Measurements from ENCODE around the gene HTR2B. TPM values are rescaled to one million over a fixed set of nuclear protein-coding genes. Genes with fewer than 3 reads are reported as not detected.

The HTR2B gene
- total and polyA plus RNA-seq, 5 donors from 2014 or later: 0.08 to 1.2 (median 0.28) TPM

DNA sequence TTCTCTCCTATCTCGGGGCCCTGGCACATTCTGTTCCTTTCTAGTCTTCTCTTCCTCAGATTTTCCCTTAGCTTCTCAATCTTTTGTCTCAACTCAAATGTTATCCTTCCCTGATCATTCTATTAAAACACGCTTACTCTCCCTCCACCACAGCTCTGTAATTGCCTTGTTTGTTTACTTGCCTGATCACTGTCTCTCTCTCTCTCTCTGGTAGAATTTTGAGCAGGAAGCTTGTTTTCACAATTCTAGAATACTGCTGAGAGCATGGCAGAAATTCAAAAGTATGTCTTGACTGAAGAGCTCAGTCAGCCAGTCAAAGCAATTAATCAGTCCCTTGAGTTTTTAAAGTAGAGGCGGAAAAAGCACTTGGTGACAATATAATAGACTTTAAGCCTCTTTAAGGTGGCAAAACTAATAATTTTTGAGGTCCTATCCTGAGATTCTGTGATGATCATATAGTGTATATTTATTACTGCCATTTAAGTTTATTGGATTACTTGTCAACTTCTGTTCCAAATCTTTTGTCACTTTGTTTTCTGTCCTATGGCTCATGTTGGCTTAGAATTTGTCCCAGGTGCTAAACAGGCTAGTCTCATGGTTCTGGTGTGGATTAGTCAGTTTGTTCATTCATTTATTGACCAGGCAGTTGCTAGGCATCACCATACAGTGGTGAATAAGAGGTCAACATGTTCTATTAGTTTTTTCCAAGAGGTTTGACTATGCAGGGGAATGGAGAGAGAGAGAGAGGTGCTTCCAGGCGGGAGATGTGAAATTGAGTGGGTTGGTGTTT, 65.9 kb downstream of the HTR2B start:
- Mint-ChIP-seq H3K27me3 (peaks cover 14% of the 10 kb centered on the region), H3K4me1 (peaks cover 17 to 45% (median 36%) of the 10 kb centered on the region in 4 donors), H3K36me3 (peaks cover 18% of the 10 kb centered on the region), H3K4me3 (peak overlapping the region; percentile 75 to 99 (median 98)), H3K27ac (peak overlapping the region in 2 of 3 donors; percentile 26 to 82), H3K9me3 (no peaks in the 10 kb centered on the region)
- H3K27me3 ChIP-seq (ENCODE audit: control insufficient read depth, insufficient read depth, low read length): peaks cover 1% of the 10 kb centered on the region
- DNase-seq: no peak
- no peaks in the 10 kb centered on the region for H3K9me3 ChIP-seq (ENCODE audit: control insufficient read depth in 2 of 2, low read length in 2 of 2)
- ATAC-seq (ENCODE audit: low read depth in 2 of 2): no peak
- H3K36me3 ChIP-seq (ENCODE audit: control insufficient read depth, insufficient read depth, low read length): peaks cover 28% of the 10 kb centered on the region
- H3K27ac ChIP-seq (ENCODE audit: insufficient read depth, low read length, poor library complexity, severe bottlenecking): no peak overlapping the region
- no peak overlapping the region for H3K4me3 ChIP-seq (ENCODE audit: low read depth, low read length)
- H3K4me1 ChIP-seq (ENCODE audit: control insufficient read depth, insufficient read depth, low read length, poor library complexity, severe bottlenecking): peaks cover 28% of the 10 kb centered on the region

Other genes with a start within 250 kb of the HTR2B start
- 24.4 TPM for gene GPR55, start 199.8 kb downstream of the HTR2B start, total RNA-seq
- gene GPR55, start 199.8 kb downstream of the HTR2B start, polyA plus RNA-seq: 1 to 10 TPM; 1.6 to 7.1 (median 4.0) TPM
- 0.72 TPM for gene SPATA3, start 128.9 kb downstream of the HTR2B start, total RNA-seq
- gene SPATA3, start 128.9 kb downstream of the HTR2B start, polyA plus RNA-seq: not detected
- gene C2orf72, start 87.5 kb downstream of the HTR2B start, total RNA-seq: not detected
- not detected for gene C2orf72, start 87.5 kb downstream of the HTR2B start, polyA plus RNA-seq
- gene PSMD1, start 68.2 kb downstream of the HTR2B start, total RNA-seq: 45.0 TPM
- 10 to 100 TPM; 48.6 to 70.7 (median 61.9) TPM for gene PSMD1, start 68.2 kb downstream of the HTR2B start, polyA plus RNA-seq
- gene ARMC9, start 73.6 kb upstream of the HTR2B start, total RNA-seq: 0.15 TPM
- under 1 TPM in 2 of 4 donors, not detected in 2; 0.11 to 0.92 TPM for gene ARMC9, start 73.6 kb upstream of the HTR2B start, polyA plus RNA-seq